ENCODE measurements around the gene GPSM1.

GPSM1 gene

DNA sequence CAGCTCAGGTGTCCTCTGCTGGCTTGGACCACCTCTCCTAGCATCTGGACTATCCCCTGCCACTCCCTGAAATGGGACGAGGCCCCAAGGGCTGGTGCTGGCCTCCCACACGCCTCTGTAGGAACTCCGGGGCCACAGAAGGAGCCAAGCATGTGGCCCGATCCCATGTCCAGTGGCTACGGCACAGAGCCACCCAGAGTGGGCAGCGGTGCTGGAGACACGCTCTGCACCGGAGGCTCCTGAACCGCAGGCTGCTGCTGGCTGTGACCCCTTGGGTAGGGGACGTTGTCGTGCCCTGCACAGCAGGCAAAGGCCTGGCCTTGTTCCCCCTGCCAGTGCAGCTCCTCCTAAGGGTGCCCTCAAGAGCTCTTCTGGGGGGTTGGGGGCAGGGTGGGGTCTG is 52.6 kb downstream of the GPSM1 start:
- no peak for DNase-seq

DNA sequence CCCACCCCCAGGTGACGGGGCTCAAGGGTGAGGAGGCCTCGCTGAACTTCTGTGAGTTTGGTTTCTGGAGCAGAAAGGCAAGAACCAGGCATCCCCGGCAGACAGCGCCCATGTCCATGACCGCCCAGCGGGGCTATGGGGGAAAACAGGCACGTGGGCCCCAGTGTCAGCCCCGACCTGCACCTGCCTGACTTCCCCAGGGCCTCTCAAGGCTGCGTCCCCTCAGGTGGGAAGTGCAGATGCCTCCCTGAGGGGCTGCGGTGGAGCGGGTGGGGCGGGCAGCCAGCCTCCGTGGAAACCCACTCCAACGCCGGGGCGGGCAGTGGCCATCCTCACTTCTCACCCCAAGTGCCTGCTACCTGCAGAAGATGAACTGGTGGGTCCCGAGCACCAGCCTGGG is 53.0 kb downstream of the GPSM1 start:
- no peak for DNase-seq

DNA sequence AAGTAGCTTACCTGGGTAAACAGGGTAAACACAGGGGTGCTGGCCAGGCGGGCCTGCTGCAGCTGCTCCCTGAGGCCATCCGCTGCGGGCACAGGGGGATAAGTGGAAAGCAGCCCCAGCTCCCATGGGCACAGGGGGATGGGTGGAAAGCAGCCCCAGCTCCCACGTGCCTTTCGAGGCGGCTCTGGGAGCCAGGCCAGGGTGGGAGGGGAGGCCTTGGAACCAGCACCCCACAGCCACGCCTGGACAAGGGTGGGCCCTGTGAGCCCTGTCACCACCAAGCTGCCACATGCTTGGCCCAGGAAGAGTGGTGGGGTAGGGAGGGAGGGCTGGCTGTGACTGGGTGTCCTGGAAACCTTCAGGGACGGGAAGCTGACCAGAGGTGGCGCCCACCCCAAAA is 54.0 kb downstream of the GPSM1 start:
- DNase-seq, result no peak

DNA sequence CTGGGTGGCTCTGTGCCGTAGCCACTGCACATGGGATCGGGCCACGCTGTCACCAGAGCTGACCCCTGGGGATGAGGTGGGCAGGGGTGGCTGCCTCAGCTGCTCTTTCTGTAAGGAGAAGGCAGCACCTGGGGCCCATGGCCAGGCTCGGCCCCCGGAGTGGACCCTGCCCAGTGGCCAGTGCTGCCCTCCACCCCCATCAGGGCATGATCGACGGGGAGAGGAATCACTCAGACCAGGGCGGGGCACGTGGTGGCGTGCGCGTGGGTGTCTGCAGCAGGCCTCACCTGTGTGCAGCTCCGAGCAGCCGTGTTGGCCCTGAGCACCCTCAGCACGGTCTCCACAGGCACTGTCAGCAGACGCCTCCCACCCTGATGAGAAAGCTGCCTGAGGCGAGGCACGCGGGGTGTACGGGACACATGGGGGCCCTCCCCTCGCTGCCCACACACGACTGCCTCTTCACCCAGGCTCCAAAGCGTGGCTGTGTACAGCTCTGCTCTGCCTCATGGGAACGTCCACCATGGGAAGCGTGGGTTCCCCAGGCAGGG is 54.7 kb downstream of the GPSM1 start:
- no peak for DNase-seq

DNA sequence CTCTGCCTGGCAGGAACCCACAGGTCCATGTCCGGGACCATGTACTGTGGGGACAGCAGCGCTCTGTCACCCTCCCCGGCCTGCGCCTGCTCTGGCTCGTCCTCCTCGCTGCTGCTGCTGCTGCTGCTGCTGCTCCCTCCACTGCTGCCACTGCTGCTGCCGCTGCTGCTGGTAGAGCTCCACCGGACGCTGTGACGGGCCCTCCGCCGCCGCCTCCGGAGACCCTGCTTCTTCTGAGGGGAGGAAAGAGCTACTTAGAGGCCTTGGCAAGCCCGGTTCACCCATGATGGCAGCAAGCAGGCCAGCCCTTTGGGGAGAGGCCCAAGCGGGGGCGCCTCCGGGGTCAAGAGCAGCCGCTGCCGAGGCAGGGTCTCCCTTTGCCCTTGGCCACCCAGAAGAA is 56.1 kb downstream of the GPSM1 start:
- no peak for DNase-seq

DNA sequence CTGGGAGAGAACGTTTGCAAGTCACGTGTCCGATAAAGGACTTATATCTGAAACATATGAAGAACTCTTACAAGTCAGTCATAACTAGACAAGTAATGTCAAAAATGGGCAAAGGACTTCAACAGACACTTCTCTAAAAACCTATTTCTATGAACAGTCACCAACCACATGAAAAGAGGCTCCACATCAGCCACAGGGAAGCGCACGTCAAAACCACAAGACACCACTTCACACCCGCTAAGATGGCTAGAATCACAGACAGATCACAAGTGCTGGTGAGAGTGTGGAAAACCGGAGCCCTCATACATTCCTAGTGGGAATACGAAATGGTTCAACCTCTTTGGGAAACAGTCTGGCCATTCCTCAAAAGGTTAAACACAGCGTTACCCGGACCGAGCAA is 57.7 kb downstream of the GPSM1 start:
- DNase-seq, result no peak

DNA sequence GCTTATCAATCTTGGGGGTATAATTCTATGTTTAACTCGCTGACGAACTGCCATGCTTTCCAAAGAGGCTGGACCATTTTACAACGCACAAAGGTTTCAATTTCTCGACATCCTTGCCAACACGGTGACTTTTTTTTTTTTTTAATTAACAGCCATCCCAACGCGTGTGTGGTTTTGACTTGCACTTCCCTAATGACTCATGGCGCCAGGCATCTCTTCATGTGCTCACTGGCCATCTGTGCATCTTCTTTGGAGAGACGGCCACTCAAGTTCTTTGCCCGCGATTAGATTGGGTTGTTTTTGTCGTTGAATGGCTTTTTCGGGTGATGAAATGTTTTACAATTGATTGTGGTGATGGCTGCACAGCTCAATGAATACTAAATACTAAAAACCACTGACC is 58.7 kb downstream of the GPSM1 start:
- no peak for DNase-seq

DNA sequence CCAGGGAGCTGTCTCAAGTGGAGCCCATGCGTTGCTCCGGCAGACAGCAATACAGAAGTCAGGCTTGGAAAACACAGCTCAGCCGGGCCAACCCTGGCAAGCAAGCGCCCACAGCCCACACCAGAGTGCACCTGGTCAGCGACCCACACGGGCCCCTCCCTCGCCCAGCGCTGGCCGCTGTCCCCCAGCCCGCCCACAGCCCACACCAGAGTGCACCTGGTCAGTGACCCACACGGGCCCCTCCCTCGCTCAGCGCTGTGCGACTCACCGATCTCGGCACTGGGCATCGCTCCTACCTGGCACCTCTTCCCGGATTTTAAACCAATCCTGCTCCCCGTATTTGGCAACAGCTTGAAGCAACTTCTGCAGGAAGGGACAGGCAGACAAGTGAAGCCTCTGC is 59.9 kb downstream of the GPSM1 start:
- DNase-seq, result no peak

DNA sequence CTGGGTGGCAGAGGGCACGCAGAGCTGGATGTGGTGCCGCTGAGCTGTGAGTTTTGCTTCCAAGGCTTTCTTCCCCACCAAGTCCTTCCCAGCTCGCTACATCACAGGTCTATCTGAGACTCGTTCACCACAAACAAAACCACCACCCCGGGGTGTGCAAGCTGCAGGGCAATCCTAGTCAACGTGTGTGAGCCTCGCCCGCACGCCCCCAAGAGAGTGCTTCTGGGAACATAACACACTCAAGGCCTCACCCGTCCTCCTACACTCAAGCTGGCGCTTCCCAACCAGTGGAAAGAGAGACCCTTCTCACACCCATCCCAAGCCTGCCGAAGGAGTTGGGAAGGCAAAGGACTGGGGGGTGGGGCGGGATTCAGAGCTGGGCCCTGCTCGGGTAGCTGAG is 62.1 kb downstream of the GPSM1 start:
- DNase-seq, result no peak

DNA sequence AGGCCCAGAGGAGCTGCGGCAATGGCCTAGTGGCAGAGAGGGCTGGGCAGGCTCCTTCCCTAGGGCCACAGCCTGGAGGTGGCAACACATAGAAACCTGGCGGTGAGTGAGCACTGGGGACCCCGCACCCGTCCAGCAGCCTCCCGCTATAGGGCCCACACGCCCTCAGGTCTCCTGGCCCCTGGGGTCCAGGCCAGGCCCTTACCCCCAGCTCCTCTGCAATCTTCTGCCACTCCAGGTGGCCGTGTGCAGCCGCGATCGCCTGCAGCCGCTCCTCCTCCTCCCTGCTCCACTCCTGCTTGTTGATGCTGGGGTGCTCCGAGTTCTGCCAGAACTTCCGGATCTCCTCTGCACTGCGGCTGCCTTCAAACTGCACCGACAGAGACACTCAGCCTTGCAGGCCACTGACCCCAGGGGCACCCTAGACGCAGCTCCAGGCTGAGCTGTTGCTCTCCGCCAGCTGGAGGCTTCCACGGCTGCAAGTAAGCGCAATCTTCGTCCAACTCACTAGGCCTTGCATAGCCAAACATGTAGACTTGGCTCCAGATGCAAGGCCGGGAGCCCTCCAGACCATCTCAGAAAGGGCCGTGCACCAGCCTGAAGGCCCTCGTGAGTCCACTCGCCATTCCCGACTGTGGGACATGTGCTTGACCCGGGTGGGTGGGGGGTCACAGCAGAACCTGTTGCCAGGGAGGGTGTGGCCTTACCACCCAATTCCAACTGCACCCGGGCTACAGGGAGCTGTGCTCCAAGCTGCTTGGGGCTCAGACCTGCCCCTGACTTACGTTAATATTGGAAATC is 64.6 kb downstream of the GPSM1 start:
- DNase-seq, result no peak

DNA sequence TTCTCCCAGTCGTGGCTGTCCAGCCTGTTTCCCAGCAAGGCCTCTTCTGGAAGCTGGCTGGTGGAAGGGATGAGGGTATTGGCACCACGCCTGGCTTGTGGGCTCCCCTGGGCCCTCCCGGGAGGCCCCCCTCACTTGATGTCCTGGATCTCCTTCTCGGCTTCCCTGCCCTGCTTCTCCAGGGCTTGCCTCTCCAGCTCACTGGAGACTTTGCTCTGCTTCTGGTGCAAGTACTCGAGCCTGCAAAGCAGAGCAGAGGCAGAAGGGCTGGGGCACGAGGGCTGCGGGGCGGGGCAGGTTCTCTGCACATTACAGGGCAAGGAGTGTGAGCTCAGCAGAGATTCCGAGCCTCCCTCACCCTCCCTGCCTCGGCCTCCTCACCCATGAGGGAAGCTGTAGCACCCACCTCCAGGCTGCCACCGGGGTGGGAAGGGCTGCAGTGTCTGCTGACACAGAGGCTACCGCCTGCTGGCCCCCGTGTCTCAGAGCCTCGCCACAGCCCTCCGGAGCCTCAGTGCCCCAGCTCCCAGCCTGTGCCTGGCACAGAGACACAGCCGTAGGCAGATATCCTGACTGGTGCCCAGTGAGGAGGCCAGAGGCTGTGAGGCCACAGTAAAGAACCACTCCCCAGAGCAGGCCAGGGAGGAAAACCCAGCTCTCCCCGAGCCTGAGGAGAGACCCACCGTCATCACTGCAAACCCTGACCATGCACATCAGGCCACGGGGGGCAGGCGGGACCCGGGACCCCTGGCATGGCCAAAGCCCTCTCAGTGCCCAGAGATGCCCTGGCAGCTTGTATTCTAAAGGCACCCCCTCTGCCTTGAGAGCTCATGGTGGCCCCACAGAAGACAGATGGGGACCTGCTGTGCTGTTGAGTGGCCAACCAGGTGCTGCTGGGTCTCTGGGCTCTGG is 65.5 kb downstream of the GPSM1 start:
- DNase-seq, result no peak

DNA sequence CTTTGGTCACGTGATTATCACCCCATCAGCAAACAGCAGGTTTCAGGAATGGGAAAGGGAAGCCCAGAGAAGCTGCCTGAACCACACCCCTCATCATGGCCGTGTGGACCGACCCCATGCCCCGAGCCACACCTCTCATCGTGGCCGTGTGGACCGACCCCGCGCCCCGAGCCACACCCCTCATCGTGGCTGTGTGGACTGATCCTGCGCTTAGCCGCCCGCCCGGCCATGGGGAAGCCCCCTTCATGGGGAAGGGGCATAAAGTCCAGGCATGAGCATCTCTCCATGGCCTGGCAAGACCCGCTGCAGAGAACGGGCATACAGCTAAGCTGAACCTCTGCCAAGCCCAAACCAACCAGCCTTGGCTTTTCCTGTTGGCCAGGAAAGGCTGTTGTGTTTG is 66.2 kb downstream of the GPSM1 start:
- no peak for DNase-seq

DNA sequence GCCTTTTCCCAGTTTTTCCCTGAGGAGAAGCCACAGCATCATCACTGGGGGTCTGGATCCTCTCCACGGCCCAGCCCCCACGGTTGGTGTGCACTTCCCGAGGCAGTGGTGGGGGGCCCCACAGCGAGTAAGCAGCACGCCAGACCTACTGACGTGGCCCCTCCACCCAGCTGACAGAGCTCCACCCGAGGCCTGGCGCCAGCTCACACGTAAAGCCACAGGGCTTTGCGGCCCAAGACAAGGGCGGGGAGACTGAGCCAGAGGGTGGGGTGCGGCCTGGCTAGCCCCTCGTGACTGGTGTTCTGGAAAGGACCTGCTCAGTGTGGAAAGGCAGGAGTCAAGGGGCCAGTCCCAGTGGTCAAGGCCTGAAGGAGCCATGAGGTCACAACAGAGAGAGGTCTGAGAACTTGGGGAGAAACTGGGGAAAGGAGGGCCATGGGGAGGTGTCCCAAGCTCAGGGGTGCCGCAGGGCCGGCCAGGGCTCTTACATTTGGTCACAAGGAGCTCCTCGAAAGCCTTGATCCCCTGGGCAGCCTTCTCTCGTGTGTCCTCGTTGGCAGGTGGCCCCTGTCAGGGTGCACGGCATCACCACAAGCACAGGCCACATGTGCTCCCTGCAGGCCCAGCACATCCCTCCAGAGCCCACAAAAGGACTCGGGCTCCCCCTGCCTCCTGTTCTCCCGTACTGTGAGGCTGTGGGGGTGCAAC is 67.1 kb downstream of the GPSM1 start:
- DNase-seq, result no peak

DNA sequence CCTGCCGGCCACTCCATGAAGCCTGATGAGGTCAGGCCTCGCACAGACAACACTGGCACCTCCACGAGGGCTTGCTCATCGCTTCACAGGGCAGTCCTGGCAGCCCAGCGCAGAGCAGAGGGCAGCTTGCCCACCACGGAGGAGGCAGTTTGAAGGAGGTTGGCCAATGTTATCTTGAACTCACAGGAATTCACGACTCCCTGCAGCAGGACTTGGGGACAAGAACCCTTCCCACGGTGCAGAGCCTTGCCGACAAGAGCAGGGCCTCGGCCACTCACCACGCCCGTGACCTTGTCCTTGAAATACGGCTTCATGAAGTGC is 67.6 kb downstream of the GPSM1 start:
- DNase-seq, result no peak

DNA sequence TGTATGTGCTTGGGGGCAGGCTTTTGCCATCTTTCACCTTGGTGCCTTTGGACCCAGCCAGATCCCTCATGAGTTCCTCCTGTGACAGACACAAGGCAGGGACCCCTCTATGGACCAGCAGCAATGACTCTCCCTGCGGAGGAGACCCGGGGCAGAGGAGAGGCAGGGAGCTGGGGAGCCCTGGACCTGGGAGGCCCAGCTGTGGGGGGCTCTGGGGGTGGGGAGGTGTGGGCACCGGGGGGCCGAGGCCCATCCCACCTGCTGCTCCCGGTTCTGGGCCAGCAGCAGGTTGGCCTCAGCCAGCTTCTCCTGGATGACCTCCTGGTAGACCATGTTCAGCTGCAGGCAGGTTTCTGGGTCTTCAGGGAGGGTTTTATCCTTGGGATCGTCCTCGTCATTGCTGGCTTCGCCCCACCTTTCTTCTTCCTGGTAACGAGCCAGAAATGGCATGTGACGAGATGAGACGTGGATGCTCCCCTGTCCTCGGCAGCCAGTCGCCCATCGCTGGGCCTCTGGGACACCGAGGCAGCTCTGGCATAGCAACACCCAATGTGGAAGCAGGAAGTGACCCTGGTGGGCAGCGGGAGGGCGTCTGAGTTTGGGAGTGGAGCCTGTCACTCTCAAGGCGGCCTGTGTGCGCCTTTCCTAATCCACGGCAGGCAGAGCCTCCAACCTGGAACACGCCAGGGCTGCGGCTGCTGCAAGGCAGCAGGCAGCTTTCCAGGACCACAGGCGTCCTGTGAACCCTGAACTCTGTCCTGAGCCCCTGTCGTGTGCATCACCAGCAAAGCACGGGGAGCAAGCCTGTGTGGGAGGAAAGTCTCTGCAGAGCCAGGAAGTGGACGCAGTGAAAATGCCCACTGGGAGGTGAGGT is 68.2 kb downstream of the GPSM1 start:
- DNase-seq, result no peak

DNA sequence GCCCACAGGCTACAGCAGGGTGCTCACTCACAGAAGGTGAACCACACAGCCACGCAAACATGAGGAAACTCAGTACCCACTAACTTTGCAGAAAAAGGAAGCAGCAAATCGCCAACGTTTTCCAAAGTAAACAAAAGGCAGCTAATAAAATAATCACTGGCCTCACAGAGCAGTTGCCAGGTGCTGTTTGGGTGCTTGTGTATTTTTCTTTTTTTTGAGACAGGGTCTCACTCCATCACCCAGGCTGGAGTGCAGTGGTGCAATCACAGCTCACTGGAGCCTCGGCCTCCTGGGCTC is 68.8 kb downstream of the GPSM1 start:
- DNase-seq, result no peak

DNA sequence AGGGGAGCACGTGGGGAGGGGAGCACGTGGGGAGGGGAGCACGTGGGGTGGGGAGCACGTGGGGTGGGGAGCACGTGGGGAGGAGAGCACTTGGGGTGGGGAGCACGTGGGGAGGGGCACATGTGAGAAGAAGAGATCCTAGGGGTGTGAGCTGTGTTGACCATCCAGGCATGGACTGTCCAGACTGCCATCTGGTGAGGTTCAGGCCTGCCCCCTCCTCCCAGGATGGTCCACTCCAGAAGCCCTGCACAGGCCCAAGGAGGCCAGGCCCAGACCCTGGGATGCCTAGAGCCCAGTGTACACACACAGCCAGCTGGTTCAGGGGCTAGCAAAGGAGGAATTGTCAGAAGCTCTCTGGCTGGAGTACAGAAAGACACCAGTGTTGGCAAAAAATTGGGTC is 70.3 kb downstream of the GPSM1 start:
- no peak for DNase-seq

DNA sequence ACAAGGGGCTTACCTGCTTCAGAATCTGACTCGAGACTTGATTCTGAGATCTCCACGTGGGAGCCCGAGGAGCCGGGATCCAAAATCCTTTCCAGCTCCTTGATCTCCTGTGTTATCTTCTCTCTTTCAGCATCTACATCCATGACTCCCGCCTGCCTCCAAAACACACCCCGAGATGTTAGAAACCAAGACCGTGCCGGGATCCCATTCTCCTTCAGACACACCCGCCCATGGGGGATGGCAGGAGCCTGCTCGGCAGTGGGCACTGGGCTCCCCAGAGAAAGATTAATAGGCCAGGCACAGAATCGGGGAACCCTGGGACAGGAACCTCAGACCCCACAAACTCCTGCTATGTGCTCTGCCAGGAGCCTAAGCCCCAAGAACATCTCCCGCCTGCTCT is 70.9 kb downstream of the GPSM1 start:
- no peak for DNase-seq

DNA sequence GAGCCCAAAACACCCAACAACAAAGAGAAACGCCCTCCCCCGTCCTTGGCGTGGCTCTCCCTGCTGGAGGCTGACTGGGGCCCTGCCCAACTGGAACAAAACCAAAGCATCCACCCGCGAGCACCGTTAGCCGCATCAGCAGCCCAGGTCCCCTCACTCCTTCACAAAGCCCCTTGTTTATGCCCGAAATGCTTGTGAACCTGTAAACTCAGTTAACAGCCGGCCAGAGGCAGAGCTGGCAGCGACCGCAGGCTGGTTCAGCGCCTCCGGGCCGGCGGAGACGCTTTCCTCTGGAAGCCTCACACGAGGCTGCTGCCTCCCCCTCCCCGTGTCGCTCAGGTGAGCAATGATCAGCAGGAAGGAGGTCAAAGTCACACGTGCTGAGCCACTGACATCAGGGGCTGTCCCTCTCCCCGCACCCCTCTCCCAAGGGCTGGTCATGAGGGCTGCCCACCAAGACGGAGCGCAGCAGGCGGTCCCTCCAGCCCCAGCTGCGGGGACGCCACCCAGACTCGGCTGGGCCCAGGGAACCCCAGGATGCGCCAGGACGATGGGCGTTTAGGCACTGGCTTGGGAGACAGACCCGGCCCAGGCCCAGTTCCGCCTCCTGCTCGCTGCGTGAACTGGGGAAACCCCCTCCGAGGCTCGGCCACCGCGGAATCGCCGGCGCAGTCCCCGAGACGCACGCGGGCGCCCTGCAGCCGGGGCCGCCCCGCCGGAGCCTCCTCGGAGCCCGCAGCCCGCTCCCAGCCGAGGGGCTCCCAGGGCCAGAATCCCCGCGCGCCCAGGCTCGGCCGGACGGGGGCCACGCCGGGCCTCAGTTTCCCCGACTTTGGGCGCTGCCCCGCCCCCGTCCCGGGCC is 72.1 kb downstream of the GPSM1 start:
- no peak for DNase-seq

DNA sequence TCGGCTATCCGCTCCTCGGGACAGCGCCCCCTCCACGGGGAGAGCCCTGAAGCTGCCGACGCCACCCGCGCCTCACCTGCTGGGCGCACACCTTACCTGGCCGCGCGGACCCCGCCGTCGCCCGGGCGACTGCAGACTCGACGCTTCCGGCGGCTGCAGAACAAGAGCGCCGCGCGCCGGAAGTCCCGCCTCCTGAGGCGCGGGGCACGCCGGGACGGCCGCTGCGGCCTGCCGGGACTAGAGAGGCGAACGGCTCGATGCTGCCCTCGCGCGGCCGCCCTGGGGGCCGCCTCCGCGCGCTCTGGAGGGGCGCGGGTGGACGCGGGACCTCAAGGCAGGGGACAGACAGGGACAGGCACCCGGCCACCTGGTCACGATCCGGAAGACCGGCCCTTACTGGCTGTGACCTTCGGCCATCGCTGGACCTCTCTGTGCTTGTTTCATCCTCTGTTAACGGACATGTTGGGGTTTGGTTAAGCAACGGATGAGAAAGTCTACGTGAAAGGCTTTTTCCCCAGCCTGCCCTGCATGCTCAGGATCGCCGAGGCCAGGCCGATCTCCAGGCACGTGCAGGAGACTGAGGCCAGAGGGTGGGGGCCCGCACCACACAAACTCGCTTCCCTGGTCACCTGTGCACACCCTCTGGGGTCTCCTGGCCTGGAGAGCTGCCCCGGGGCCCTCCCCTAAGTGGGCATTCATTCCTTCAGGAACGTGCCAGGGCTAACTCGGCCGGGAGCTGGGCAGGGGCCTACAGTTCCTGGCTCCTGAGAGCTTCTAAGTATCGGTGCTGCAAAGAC is 72.9 kb downstream of the GPSM1 start, which contains the start of gene SNAPC4:
SNAPC4 (minus strand) TSS at position 133 of the 797 bp plus-strand sequence. CDS start 1,742 bp downstream, outside the sequence.
- DNase-seq, result peak; percentile 65 to 85 (median 72)

All from activated naive CD4-positive, alpha-beta T cell (primary cell).